DND-41 (cell line): ENCODE results near the gene PASK.

Experiments used
- ATAC-seq: fragments of 200-7000 bp; cut with Tn5 transposase; 3 replicates; pipeline ENCODE4 v1.9.1; 2021; ENCODE audit warnings: low read depth; ENCODE audit not compliant: insufficient read depth
- DNase-seq: peaks from one replicate; pipeline ENCODE4 v3.0.0-alpha.2; 2020
- H2AFZ ChIP-seq: 2 replicates; pipeline ENCODE4 v1.6.0; 2012; ENCODE audit warnings: low read depth, low read length
- H3K27ac ChIP-seq: 2 replicates; pipeline ENCODE4 v1.5.1; 2012; ENCODE audit warnings: low read length, inconsistent platforms
- H3K27me3 ChIP-seq: fragments of 200-600 bp; sonication (generic); 2 replicates; pipeline ENCODE4 v1.6.0; 2012; ENCODE audit warnings: low read length, mild to moderate bottlenecking, inconsistent platforms; ENCODE audit not compliant: insufficient read depth, poor library complexity
- H3K36me3 ChIP-seq: 2 replicates; pipeline ENCODE4 v1.5.1; 2012; ENCODE audit warnings: low read length, inconsistent platforms; ENCODE audit not compliant: insufficient read depth
- H3K4me1 ChIP-seq: 2 replicates; pipeline ENCODE4 v1.5.1; 2012; ENCODE audit warnings: mild to moderate bottlenecking, low read length; ENCODE audit not compliant: insufficient read depth
- H3K4me2 ChIP-seq: 2 replicates; pipeline ENCODE4 v1.6.0; 2012; ENCODE audit warnings: mild to moderate bottlenecking, moderate library complexity, low read length, inconsistent platforms; ENCODE audit not compliant: insufficient read depth
- H3K4me3 ChIP-seq, 2 experiments: fragments of 200-600 bp in 1 of 2; shearing (Covaris generic) in 1 of 2; 2 replicates each; pipeline ENCODE4 v1.5.1; 2012 to 2016; ENCODE audit warnings: inconsistent platforms in 2 of 2, low read length in 2 of 2, mild to moderate bottlenecking in 2 of 2, low read depth in 1 of 2, moderate library complexity in 1 of 2
- H3K79me2 ChIP-seq: 2 replicates; pipeline ENCODE4 v1.6.0; 2012; ENCODE audit warnings: low read length, inconsistent platforms; ENCODE audit not compliant: insufficient read depth
- H3K9ac ChIP-seq: 2 replicates; pipeline ENCODE4 v1.6.0; 2012; ENCODE audit warnings: low read depth, mild to moderate bottlenecking, inconsistent platforms, low read length, moderate library complexity
- H3K9me3 ChIP-seq: 2 replicates; pipeline ENCODE4 v1.5.1; 2012; ENCODE audit warnings: low read length, moderate library complexity, mild to moderate bottlenecking, inconsistent platforms; ENCODE audit not compliant: insufficient read depth, severe bottlenecking
- H4K20me1 ChIP-seq: 2 replicates; pipeline ENCODE4 v1.6.0; 2012; ENCODE audit warnings: low read length; ENCODE audit not compliant: insufficient read depth
- EZH2 ChIP-seq: IDR thresholded peaks from 3 replicates; pipeline ENCODE4 v1.6.1; 2012; ENCODE audit warnings: borderline replicate concordance, low read depth, mild to moderate bottlenecking, moderate library complexity, low read length, inconsistent platforms; ENCODE audit not compliant: severe bottlenecking
- TF ChIP-seq, protein P1 (sequence below): IDR thresholded peaks from 2 replicates; pipeline ENCODE4 v1.5.1; 2012; ENCODE audit warnings: borderline replicate concordance, low read length, moderate library complexity, mild to moderate bottlenecking; ENCODE audit not compliant: poor library complexity, severe bottlenecking; ENCODE audit errors: extremely low read depth

PASK gene

GRCh38 chr2:241188361-241189092, 39.3 kb upstream of the PASK start, which contains the start of gene ANO7:
Gene ANO7, plus strand, starts transcription at chr2:241188677. Its CDS starts 1,387 bp downstream, at chr2:241190064.
- Histone ChIP-seq H3K9ac (no peak within 1 kb of the TSS), H3K4me1 (no peaks in the 10 kb centered on the region), H2AFZ (no peak within 1 kb of the TSS), H4K20me1 (no peaks in the 10 kb centered on the region), H3K79me2 (no peaks in the 10 kb centered on the region), H3K4me3 (no peak within 1 kb of the TSS), H3K27ac (no peak within 1 kb of the TSS), H3K9me3 (no peaks in the 10 kb centered on the region), H3K4me2 (no peak within 1 kb of the TSS), H3K36me3 (no peaks in the 10 kb centered on the region), H3K27me3 (no peaks in the 10 kb centered on the region)
- no peak for ATAC-seq
- TF ChIP-seq EZH2 = no peak
- TF ChIP-seq, protein P1, sequence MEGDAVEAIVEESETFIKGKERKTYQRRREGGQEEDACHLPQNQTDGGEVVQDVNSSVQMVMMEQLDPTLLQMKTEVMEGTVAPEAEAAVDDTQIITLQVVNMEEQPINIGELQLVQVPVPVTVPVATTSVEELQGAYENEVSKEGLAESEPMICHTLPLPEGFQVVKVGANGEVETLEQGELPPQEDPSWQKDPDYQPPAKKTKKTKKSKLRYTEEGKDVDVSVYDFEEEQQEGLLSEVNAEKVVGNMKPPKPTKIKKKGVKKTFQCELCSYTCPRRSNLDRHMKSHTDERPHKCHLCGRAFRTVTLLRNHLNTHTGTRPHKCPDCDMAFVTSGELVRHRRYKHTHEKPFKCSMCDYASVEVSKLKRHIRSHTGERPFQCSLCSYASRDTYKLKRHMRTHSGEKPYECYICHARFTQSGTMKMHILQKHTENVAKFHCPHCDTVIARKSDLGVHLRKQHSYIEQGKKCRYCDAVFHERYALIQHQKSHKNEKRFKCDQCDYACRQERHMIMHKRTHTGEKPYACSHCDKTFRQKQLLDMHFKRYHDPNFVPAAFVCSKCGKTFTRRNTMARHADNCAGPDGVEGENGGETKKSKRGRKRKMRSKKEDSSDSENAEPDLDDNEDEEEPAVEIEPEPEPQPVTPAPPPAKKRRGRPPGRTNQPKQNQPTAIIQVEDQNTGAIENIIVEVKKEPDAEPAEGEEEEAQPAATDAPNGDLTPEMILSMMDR = no peak
- DNase-seq = no peak

- TF ChIP-seq EZH2 = no peak
- TF ChIP-seq, protein P1 = no peak
- peaks cover 2% of the 10 kb centered on the region for H3K36me3 ChIP-seq
- no peak for DNase-seq
- no peak overlapping the region for H3K27ac ChIP-seq
- ATAC-seq = no peak
- no peak overlapping the region for H3K4me2 ChIP-seq
- no peaks in the 10 kb centered on the region for H3K9me3 ChIP-seq
- H2AFZ ChIP-seq = no peak overlapping the region
- H3K9ac ChIP-seq = no peak overlapping the region
- no peak overlapping the region for H3K4me3 ChIP-seq
- H3K79me2 ChIP-seq = no peaks in the 10 kb centered on the region
- no peaks in the 10 kb centered on the region for H4K20me1 ChIP-seq
- H3K4me1 ChIP-seq = no peaks in the 10 kb centered on the region
- H3K27me3 ChIP-seq = no peaks in the 10 kb centered on the region
Observed at GRCh38 chr2:241187918-241188234, 38.6 kb upstream of the PASK start.

DNA sequence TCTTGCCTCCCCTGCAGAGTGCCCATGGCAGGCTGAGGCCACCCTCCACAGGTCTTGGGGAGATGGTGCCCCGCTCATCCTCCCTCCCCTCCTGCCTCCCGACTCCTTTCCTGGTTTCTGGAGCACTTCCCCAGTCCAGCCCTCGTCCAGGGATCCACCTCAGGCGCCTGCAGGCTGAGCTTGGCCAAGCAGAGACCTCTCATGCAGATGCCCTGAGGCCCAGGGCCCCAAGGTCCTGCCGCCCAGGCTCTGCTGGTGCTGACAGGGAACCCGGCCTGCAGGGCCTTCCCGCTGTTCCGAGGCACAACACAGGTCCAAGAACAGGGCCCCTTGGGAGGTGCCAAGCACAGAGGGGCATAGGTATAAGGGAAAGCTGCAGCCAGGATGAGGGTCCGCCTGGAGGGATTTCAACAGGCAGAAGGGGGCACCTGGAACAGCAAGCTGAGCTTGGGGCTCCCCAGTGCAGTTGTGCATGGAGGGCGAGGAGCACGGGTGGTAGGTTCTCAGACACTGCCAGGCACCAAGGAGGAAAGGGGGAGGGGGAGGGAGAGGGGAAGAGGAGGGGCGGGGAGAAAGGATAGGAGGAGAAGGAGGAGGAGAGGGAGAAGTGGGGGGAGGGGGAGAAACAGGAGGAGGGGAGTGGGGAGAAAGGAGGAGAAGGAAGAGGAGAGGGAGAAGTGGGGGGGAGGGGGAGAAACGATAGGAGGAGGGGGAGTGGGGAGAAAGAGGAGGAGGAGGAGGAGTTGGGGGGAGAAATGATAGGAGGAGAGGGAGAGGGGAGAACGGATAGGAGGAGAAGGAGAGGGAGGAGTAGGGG, 38.0 kb upstream of the PASK start:
- TF ChIP-seq EZH2 = no peak
- TF ChIP-seq, protein P1 = no peak
- no peak for ATAC-seq
- H3K4me3 ChIP-seq = no peak overlapping the region
- DNase-seq = no peak
- no peak overlapping the region for H2AFZ ChIP-seq
- no peak overlapping the region for H3K27ac ChIP-seq
- H3K36me3 ChIP-seq = peaks cover 8% of the 10 kb centered on the region
- no peak overlapping the region for H3K9ac ChIP-seq
- no peaks in the 10 kb centered on the region for H3K79me2 ChIP-seq
- no peaks in the 10 kb centered on the region for H4K20me1 ChIP-seq
- H3K9me3 ChIP-seq = no peaks in the 10 kb centered on the region
- H3K4me1 ChIP-seq = no peaks in the 10 kb centered on the region
- H3K27me3 ChIP-seq = no peaks in the 10 kb centered on the region
- H3K4me2 ChIP-seq = no peak overlapping the region
